ENCODE results near the gene OR51E1. TPM values are rescaled to one million over a fixed set of nuclear protein-coding genes. Genes with fewer than 3 reads are reported as not detected.

OR51E1 gene
- total RNA-seq, 1 donor from 2014 or later, result not detected

GRCh38 chr11:4665424-4665823, 21.6 kb downstream of the OR51E1 start:
- TF ChIP-seq, protein P1, sequence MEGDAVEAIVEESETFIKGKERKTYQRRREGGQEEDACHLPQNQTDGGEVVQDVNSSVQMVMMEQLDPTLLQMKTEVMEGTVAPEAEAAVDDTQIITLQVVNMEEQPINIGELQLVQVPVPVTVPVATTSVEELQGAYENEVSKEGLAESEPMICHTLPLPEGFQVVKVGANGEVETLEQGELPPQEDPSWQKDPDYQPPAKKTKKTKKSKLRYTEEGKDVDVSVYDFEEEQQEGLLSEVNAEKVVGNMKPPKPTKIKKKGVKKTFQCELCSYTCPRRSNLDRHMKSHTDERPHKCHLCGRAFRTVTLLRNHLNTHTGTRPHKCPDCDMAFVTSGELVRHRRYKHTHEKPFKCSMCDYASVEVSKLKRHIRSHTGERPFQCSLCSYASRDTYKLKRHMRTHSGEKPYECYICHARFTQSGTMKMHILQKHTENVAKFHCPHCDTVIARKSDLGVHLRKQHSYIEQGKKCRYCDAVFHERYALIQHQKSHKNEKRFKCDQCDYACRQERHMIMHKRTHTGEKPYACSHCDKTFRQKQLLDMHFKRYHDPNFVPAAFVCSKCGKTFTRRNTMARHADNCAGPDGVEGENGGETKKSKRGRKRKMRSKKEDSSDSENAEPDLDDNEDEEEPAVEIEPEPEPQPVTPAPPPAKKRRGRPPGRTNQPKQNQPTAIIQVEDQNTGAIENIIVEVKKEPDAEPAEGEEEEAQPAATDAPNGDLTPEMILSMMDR (IDR thresholded peaks at IDR 0.05; ENCODE audit: unreplicated experiment), result no peak
- no peak for DNase-seq (ENCODE audit: low spot score in 2 of 2, unreplicated experiment in 2 of 2)

GRCh38 chr11:4671741-4672140, 28.0 kb downstream of the OR51E1 start:
- no peak for DNase-seq (ENCODE audit: low spot score in 2 of 2, unreplicated experiment in 2 of 2)
- H3K36me3 Mint-ChIP-seq, result no peaks in the 10 kb centered on the region
- peaks cover 14% of the 10 kb centered on the region for H3K4me1 Mint-ChIP-seq
- no peak overlapping the region for H3K4me3 Mint-ChIP-seq
- no peaks in the 10 kb centered on the region for H3K9me3 Mint-ChIP-seq
- TF ChIP-seq, protein P1 (IDR thresholded peaks at IDR 0.05; ENCODE audit: unreplicated experiment), result no peak
- no peaks in the 10 kb centered on the region for H3K27me3 Mint-ChIP-seq (ENCODE audit: low read depth)
- peak overlapping the region; percentile 45 for H3K27ac Mint-ChIP-seq

More at GRCh38 chr11:4665424-4665823, 21.6 kb downstream of the OR51E1 start:
- Mint-ChIP-seq H3K9me3 (no peaks in the 10 kb centered on the region), H3K4me3 (no peak overlapping the region), H3K36me3 (no peaks in the 10 kb centered on the region), H3K27me3 (ENCODE audit: low read depth) (peaks cover 5% of the 10 kb centered on the region), H3K4me1 (peaks cover 2% of the 10 kb centered on the region), H3K27ac (no peak overlapping the region)

- Mint-ChIP-seq H3K4me3 (no peak overlapping the region), H3K4me1 (peaks cover 14% of the 10 kb centered on the region), H3K36me3 (no peaks in the 10 kb centered on the region), H3K27ac (peak overlapping the region; percentile 45), H3K9me3 (no peaks in the 10 kb centered on the region), H3K27me3 (ENCODE audit: low read depth) (no peaks in the 10 kb centered on the region)
- DNase-seq (ENCODE audit: low spot score in 2 of 2, unreplicated experiment in 2 of 2), result no peak
- TF ChIP-seq, protein P1 (IDR thresholded peaks at IDR 0.05; ENCODE audit: unreplicated experiment), result no peak
Observed at GRCh38 chr11:4672470-4672869, 28.7 kb downstream of the OR51E1 start.

DNA sequence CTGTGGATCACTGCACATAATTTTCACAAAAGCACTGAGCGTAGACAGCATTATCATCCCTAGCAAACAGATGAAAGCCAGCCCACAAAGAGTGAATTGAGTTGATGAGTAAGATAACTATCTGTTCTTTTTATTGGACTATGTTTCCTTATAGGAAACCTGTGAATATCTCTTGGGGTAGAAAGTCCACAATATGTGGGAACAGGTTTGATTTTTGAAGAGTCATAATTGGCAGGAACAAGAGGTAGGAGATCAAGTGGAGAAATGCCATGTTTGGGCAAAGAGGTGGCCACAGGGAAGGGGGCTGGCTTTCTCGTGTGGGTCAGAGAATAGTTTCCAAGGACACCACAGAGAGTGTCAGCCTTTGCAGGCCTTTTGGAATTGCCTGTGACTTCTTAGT, 30.0 kb downstream of the OR51E1 start:
- no peak overlapping the region for H3K27ac Mint-ChIP-seq
- no peak overlapping the region for H3K4me3 Mint-ChIP-seq
- TF ChIP-seq, protein P1 (IDR thresholded peaks at IDR 0.05; ENCODE audit: unreplicated experiment), result no peak
- DNase-seq (ENCODE audit: low spot score in 2 of 2, unreplicated experiment in 2 of 2), result no peak
- peaks cover 14% of the 10 kb centered on the region for H3K4me1 Mint-ChIP-seq
- no peaks in the 10 kb centered on the region for H3K36me3 Mint-ChIP-seq
- H3K27me3 Mint-ChIP-seq (ENCODE audit: low read depth), result no peaks in the 10 kb centered on the region
- H3K9me3 Mint-ChIP-seq, result no peaks in the 10 kb centered on the region

DNA sequence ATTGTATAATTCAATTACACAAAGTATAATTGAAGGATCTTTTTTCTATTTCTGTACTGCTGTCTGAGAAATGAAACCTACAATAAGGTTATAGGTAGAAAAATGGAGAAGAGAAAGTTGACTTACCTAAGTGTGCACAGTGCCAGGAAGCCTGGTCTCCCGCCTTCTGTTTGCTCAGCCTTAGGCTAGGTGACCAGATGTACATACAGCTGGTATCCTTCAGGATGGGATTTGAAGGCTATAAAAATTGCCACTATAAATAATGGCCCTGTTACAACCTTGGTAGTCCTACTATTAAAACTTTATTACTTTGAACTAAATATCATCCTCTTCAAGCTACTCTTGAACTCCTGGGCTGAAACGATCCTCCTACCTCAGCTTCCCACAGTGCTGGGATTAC, 34.2 kb downstream of the OR51E1 start:
- Mint-ChIP-seq H3K27ac (no peak overlapping the region), H3K27me3 (ENCODE audit: low read depth) (no peaks in the 10 kb centered on the region), H3K4me3 (no peak overlapping the region), H3K36me3 (no peaks in the 10 kb centered on the region), H3K9me3 (no peaks in the 10 kb centered on the region), H3K4me1 (peaks cover 4% of the 10 kb centered on the region)
- TF ChIP-seq, protein P1 (IDR thresholded peaks at IDR 0.05; ENCODE audit: unreplicated experiment), result no peak
- DNase-seq (ENCODE audit: low spot score in 2 of 2, unreplicated experiment in 2 of 2), result no peak

DNA sequence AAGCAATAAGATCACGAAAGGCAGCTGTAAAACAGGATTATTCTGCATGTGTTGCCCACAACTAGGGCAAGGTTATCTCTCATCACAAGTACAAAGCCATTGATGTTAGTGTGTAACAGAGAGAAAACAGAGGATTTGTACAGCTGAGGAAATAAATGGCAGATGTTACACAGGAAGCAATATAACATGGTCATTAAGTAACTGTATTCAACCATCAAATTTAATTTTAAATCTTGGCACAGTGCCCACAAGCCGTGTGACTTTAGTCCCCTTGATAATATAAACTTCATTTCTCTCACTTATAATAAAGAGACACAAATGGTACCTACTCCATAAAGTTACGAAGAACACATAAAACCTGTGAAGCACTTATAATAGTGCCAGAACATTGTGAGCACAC, 36.6 kb downstream of the OR51E1 start:
- no peak for DNase-seq (ENCODE audit: low spot score in 2 of 2, unreplicated experiment in 2 of 2)
- H3K36me3 Mint-ChIP-seq, result no peaks in the 10 kb centered on the region
- H3K27me3 Mint-ChIP-seq (ENCODE audit: low read depth), result peaks cover 3% of the 10 kb centered on the region
- H3K27ac Mint-ChIP-seq, result no peak overlapping the region
- H3K9me3 Mint-ChIP-seq, result no peaks in the 10 kb centered on the region
- H3K4me3 Mint-ChIP-seq, result no peak overlapping the region
- no peaks in the 10 kb centered on the region for H3K4me1 Mint-ChIP-seq
- TF ChIP-seq, protein P1 (IDR thresholded peaks at IDR 0.05; ENCODE audit: unreplicated experiment), result no peak
